HepG2 (cell line): ENCODE data around the gene AGXT. TPM values are rescaled to one million over a fixed set of nuclear protein-coding genes. Genes with fewer than 3 reads are reported as not detected.

ENCODE experiments used
- AHR ChIP-seq: IDR thresholded peaks from 2 replicates; pipeline ENCODE4 v1.6.1; 2018; ENCODE audit warnings: missing genetic modification reagents, missing compliant biosample characterization
- ARID4A ChIP-seq: sonication (generic); formaldehyde crosslinking; IDR thresholded peaks from 2 replicates; pipeline ENCODE4 v1.5.0; 2020; ENCODE audit warnings: mild to moderate bottlenecking, missing genetic modification reagents, borderline replicate concordance
- CBX1 ChIP-seq: IDR thresholded peaks from one replicate; pipeline ENCODE4 v1.6.1; 2016; ENCODE audit warnings: antibody characterized with exemption, low read depth
- FOXP4 ChIP-seq: sonication (generic); formaldehyde crosslinking; IDR thresholded peaks from 2 replicates; pipeline ENCODE4 v1.4.0; 2020; ENCODE audit warnings: missing genetic modification reagents
- GATAD2A ChIP-seq: IDR thresholded peaks from 2 replicates; pipeline ENCODE4 v1.6.1; 2016
- KAT2B ChIP-seq: fragments of 150-350 bp; IDR thresholded peaks from 2 replicates; pipeline ENCODE4 v1.6.1; 2014; ENCODE audit warnings: low read depth, low read length, borderline replicate concordance
- KDM2A ChIP-seq: sonication (generic); formaldehyde crosslinking; IDR thresholded peaks from 2 replicates; pipeline ENCODE4 v1.4.0; 2020; ENCODE audit warnings: low read depth, missing genetic modification reagents, borderline replicate concordance
- KDM5B ChIP-seq: sonication (generic); formaldehyde crosslinking; IDR thresholded peaks from 2 replicates; pipeline ENCODE4 v1.4.0; 2020; ENCODE audit warnings: missing genetic modification reagents, mild to moderate bottlenecking, borderline replicate concordance
- KLF11 ChIP-seq: IDR thresholded peaks from 2 replicates; pipeline ENCODE4 v1.6.1; 2016; ENCODE audit warnings: missing compliant biosample characterization
- PHF5A ChIP-seq: IDR thresholded peaks from one replicate; pipeline ENCODE4 v1.6.1; 2018; ENCODE audit warnings: low read depth, missing genetic modification reagents; ENCODE audit not compliant: unreplicated experiment
- REL ChIP-seq: sonication (generic); formaldehyde crosslinking; conservative IDR thresholded peaks from 2 replicates; pipeline ENCODE4 v1.8.0; 2022; ENCODE audit warnings: mild to moderate bottlenecking, missing genetic modification reagents, moderate library complexity
- SNAPC2 ChIP-seq: sonication (generic); formaldehyde crosslinking; IDR thresholded peaks from 2 replicates; pipeline ENCODE4 v1.8.1; 2022; ENCODE audit warnings: mild to moderate bottlenecking, missing genetic modification reagents
- THAP7 ChIP-seq: sonication (generic); formaldehyde crosslinking; IDR thresholded peaks from 2 replicates; pipeline ENCODE4 v1.8.1; 2023; ENCODE audit warnings: mild to moderate bottlenecking, missing genetic modification reagents
- ZBTB7B ChIP-seq: sonication (generic); formaldehyde crosslinking; IDR thresholded peaks from 2 replicates; pipeline ENCODE4 v1.4.0; 2020; ENCODE audit warnings: missing genetic modification reagents
- ZFP36L2 ChIP-seq: sonication (generic); formaldehyde crosslinking; IDR thresholded peaks from 2 replicates; pipeline ENCODE4 v1.4.0; 2020; ENCODE audit warnings: missing genetic modification reagents
- ZNF350 ChIP-seq: sonication (generic); formaldehyde crosslinking; IDR thresholded peaks from 2 replicates; pipeline ENCODE4 v1.4.0; 2020; ENCODE audit warnings: mild to moderate bottlenecking, low read depth, missing genetic modification reagents, borderline replicate concordance
- ZNF446 ChIP-seq: sonication (generic); formaldehyde crosslinking; IDR thresholded peaks from 2 replicates; pipeline ENCODE4 v1.5.0; 2020; ENCODE audit warnings: mild to moderate bottlenecking, missing genetic modification reagents
- ZNF552 ChIP-seq: sonication (generic); formaldehyde crosslinking; IDR thresholded peaks from 2 replicates; pipeline ENCODE4 v1.9.0; 2022; ENCODE audit warnings: missing genetic modification reagents, mild to moderate bottlenecking, borderline replicate concordance
- ZNF672 ChIP-seq: sonication (generic); formaldehyde crosslinking; IDR thresholded peaks from 2 replicates; pipeline ENCODE4 v1.8.1; 2022; ENCODE audit warnings: missing genetic modification reagents
- polyA plus RNA-seq, 8 experiments: library from polyadenylated mRNA; depleted of rRNA in 3 of 8; stranded (reverse) in 7 of 8; unstranded in 1 of 8; fragments of >200 nt; fragmentation: Illumina TruSeq in 4 of 8; extraction: Trizol in 4 of 8; gene quantifications; 2 replicates each; pipeline versions ENCODE4 v1.2.1 to v1.2.3, GENCODE V29; 2011 to 2016; ENCODE audit warnings: low read depth in 4 of 8, missing spikeins in 1 of 8, mixed read lengths in 1 of 8; ENCODE audit not compliant: insufficient read depth in 1 of 8
- total RNA-seq, 5 experiments: library from RNA; depleted of rRNA; stranded (reverse); fragments of >200 nt; fragmentation: Illumina TruSeq; extraction: Trizol; gene quantifications; 2 replicates each; pipeline ENCODE4 v1.2.3, GENCODE V29; 2016; ENCODE audit warnings: low read depth in 1 of 5
- TF ChIP-seq, protein P1 (sequence below): fragments of 450-650 bp; IDR thresholded peaks from 2 replicates; pipeline ENCODE4 v1.6.1; 2017

AGXT gene
- total and polyA plus RNA-seq, 2 of the 13 experiments (the other 11 are each of a cell fraction or from before 2014, with no cell fraction given), result 41.9 to 96.1 TPM

- TF ChIP-seq ARID4A, result peak; percentile 92
- TF ChIP-seq FOXP4, result peak; percentile 74
- peak; percentile 71 for TF ChIP-seq KDM2A (CRISPR knock-in tag)
- TF ChIP-seq CBX1, result peak; percentile 87
- peak; percentile 96 for TF ChIP-seq ZNF350 (CRISPR knock-in tag)
- peak; percentile 80; the same call in 1 of the 2 replicates for TF ChIP-seq AHR (CRISPR knock-in tag)
- peak; percentile 79 for TF ChIP-seq SNAPC2 (CRISPR knock-in tag)
- TF ChIP-seq REL, result peak; percentile 67; the same call in 1 of the 2 replicates
- peak; percentile 100 for TF ChIP-seq KDM5B (CRISPR knock-in tag)
- peak; percentile 74; the same call in 1 of the 2 replicates for TF ChIP-seq ZNF446 (CRISPR knock-in tag)
- peak; percentile 98 for TF ChIP-seq KLF11 (CRISPR knock-in tag)
- peak; percentile 59; the same call in 1 of the 2 replicates for TF ChIP-seq ZFP36L2 (CRISPR knock-in tag)
- TF ChIP-seq GATAD2A (CRISPR knock-in tag), result peak; percentile 97
- peak; percentile 66 for TF ChIP-seq PHF5A (CRISPR knock-in tag)
- TF ChIP-seq THAP7 (CRISPR knock-in tag), result peak; percentile 87
- peak; percentile 93; the same call in 1 of the 2 replicates for TF ChIP-seq ZNF672 (CRISPR knock-in tag)
- no peak for TF ChIP-seq KAT2B
- TF ChIP-seq, protein P1, sequence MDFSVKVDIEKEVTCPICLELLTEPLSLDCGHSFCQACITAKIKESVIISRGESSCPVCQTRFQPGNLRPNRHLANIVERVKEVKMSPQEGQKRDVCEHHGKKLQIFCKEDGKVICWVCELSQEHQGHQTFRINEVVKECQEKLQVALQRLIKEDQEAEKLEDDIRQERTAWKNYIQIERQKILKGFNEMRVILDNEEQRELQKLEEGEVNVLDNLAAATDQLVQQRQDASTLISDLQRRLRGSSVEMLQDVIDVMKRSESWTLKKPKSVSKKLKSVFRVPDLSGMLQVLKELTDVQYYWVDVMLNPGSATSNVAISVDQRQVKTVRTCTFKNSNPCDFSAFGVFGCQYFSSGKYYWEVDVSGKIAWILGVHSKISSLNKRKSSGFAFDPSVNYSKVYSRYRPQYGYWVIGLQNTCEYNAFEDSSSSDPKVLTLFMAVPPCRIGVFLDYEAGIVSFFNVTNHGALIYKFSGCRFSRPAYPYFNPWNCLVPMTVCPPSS, result no peak
- peak; percentile 95 for TF ChIP-seq ZNF552 (CRISPR knock-in tag)
- TF ChIP-seq ZBTB7B, result peak; percentile 93
Observed at GRCh38 chr2:240857039-240858008, 11.3 kb upstream of the AGXT start (continued).
